ENCODE results near the gene RAB3GAP1. TPM values are rescaled to one million over a fixed set of nuclear protein-coding genes. Genes with fewer than 3 reads are reported as not detected.

RAB3GAP1 gene
- total RNA-seq, 2 donors from 2014 or later, result 34.3 to 47.9 TPM

DNA sequence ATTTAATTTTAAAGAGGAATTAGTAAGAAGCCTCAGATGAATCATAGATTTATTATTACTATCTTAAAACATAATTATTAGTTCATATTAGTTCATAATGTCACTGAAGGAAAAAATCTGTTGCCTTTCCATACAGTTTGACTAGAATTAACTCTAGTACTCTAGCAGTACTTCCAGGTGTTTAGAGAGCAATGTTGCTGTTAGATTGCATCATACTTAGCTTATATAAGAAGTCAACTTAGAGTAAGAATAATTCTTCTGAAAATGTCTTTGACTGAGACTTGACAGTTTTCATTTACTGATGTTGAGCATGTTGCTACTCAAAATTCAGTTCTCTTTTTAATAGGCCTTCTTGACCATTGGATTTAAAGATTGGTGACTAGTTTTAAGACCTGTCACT, 4.7 kb downstream of the RAB3GAP1 start:
- DNase-seq, result no peak
- no peak overlapping the region for H3K27ac ChIP-seq
- H3K4me1 ChIP-seq, result no peaks in the 10 kb centered on the region
- no peak for TF ChIP-seq CTCF (IDR thresholded peaks at IDR 0.05)
- no peak overlapping the region for H3K4me3 ChIP-seq
- H3K27me3 ChIP-seq, result no peaks in the 10 kb centered on the region
- H3K9me3 ChIP-seq, result no peaks in the 10 kb centered on the region
- intact Hi-C loops (cut with DNase I), result no loop called here
- no peaks in the 10 kb centered on the region for H3K36me3 ChIP-seq
- no peak overlapping the region for H3K9ac ChIP-seq (ENCODE audit: low read depth in 2 of 2, low read length in 2 of 2)

DNA sequence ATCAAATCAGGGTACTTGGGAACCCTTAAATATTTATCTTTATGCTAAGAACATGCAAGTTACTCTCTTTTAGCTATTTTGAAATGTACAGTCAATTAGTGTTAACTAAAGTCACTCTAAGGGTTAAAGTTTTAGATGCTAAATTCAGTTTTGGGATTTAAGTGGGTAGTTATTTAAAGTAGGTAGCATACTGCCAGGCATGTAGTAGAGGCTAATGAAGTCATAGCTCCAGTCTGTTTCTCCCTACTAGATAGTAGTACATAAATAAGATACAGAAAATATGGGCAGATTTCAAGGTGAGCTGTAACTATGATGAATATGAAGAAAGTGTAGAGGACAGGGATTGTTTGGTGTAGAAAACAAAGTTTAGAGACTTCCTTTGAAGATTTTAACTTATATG, 7.5 kb downstream of the RAB3GAP1 start:
- no peaks in the 10 kb centered on the region for H3K9me3 ChIP-seq
- no peak overlapping the region for H3K27ac ChIP-seq
- no peak for TF ChIP-seq CTCF (IDR thresholded peaks at IDR 0.05)
- no peaks in the 10 kb centered on the region for H3K4me1 ChIP-seq
- H3K9ac ChIP-seq (ENCODE audit: low read depth in 2 of 2, low read length in 2 of 2), result no peak overlapping the region
- intact Hi-C loops (cut with DNase I), result no loop called here
- DNase-seq, result no peak
- no peaks in the 10 kb centered on the region for H3K36me3 ChIP-seq
- H3K27me3 ChIP-seq, result no peaks in the 10 kb centered on the region
- H3K4me3 ChIP-seq, result no peak overlapping the region

DNA sequence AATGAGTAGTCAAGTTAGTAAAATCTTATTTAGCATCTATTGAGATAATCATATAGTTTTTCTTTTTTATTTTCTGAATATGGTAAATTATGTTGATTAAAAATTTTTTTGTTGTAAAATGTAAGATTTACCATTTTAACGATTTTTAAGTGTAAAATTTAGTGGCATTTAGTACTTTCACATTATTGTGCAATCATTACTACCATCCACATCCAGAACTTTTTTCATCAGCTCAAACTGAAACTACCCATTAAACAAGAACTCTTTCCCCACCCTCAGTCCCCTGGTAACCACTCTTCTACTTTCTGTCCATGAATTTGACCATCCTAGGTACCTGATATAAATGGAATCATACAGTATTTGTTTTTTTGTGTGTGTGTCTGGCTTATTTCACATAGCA, 11.1 kb downstream of the RAB3GAP1 start:
- Histone ChIP-seq H3K9ac (ENCODE audit: low read depth in 2 of 2, low read length in 2 of 2) (no peak overlapping the region), H3K4me1 (no peaks in the 10 kb centered on the region), H3K27ac (no peak overlapping the region), H3K4me3 (no peak overlapping the region), H3K36me3 (no peaks in the 10 kb centered on the region), H3K27me3 (no peaks in the 10 kb centered on the region), H3K9me3 (no peaks in the 10 kb centered on the region)
- intact Hi-C loops (cut with DNase I), result no loop called here
- TF ChIP-seq CTCF (IDR thresholded peaks at IDR 0.05), result no peak
- no peak for DNase-seq

DNA sequence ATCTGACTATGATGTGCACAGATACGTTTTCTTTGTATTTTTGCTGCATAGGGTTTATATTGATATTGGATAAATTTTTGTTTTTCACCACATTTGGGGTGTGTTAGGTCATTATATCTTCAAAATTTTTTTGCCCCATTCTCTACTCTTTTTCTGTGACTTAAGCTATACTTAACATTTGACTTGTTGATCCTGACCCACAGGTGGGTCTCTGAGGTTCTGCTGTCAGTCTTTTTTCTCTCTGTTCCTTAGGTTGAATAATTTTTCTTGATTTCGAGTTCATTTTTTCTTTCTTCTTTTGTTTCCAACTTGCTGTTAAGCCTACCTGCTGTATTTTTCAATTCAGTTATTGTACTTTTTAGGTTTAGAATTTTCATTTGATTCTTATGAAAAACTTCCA, 12.1 kb downstream of the RAB3GAP1 start:
- TF ChIP-seq CTCF (IDR thresholded peaks at IDR 0.05), result no peak
- intact Hi-C loops (cut with DNase I), result no loop called here
- no peaks in the 10 kb centered on the region for H3K27me3 ChIP-seq
- no peaks in the 10 kb centered on the region for H3K36me3 ChIP-seq
- no peak overlapping the region for H3K9ac ChIP-seq (ENCODE audit: low read depth in 2 of 2, low read length in 2 of 2)
- no peaks in the 10 kb centered on the region for H3K9me3 ChIP-seq
- no peak overlapping the region for H3K27ac ChIP-seq
- no peak for DNase-seq
- no peaks in the 10 kb centered on the region for H3K4me1 ChIP-seq
- H3K4me3 ChIP-seq, result no peak overlapping the region

DNA sequence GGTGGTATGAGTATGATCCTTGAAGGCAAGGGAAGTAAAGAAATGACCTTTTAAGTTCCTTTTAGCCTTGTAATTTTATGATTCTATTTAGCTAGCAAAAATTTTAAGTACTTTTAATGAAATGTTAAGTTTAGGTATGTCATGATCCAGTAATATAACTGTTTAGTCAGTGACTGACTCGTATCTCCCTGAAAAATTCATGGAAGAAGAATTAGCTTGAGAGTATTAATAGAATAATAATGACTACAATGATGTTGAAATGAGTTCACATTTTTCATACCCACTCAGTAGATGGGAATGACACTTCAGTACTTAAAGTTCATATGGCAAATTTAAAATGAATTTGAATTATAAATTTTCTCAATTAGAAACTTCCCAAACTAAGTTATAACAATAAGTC, 14.6 kb downstream of the RAB3GAP1 start:
- no peak for DNase-seq

More for the DNA sequence above, 14.6 kb downstream of the RAB3GAP1 start:
- no peaks in the 10 kb centered on the region for H3K36me3 ChIP-seq
- no peak for TF ChIP-seq CTCF (IDR thresholded peaks at IDR 0.05)
- intact Hi-C loops (cut with DNase I), result no loop called here
- H3K9me3 ChIP-seq, result no peaks in the 10 kb centered on the region
- H3K4me3 ChIP-seq, result no peak overlapping the region
- H3K27ac ChIP-seq, result no peak overlapping the region
- no peaks in the 10 kb centered on the region for H3K4me1 ChIP-seq
- no peaks in the 10 kb centered on the region for H3K27me3 ChIP-seq
- no peak overlapping the region for H3K9ac ChIP-seq (ENCODE audit: low read depth in 2 of 2, low read length in 2 of 2)
